ENCODE results near the gene ASCL1.
A peak's percentile ranks its signal among the peaks of the same experiment; 100 is the strongest.

Gene ASCL1

DNA sequence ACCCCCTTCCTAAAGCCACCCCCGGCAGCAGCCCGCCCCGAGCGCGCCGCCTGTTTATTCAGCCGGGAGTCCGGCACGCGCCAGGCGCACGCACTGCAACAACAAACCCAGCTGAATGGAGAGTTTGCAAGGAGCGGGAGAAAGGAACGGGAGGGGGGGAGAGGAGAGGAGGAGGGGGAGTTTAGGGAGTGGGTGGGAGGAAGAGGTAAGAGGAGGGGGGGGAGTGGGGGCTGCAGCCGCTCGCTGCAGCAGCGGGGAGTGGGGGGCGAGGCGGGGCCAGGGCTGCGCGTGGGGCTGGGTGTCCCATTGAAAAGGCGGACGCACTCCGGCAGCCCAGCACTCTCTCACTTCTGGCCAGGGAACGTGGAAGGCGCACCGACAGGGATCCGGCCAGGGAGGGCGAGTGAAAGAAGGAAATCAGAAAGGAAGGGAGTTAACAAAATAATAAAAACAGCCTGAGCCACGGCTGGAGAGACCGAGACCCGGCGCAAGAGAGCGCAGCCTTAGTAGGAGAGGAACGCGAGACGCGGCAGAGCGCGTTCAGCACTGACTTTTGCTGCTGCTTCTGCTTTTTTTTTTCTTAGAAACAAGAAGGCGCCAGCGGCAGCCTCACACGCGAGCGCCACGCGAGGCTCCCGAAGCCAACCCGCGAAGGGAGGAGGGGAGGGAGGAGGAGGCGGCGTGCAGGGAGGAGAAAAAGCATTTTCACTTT is at the start of gene ASCL1:
ASCL1 (plus strand) TSS at position 336 of the 712 bp plus-strand sequence. CDS start 571 bp downstream, outside the sequence.
- no peak for DNase-seq (ENCODE audit: extremely low read depth in 1 of 2, low read depth in 1 of 2)

DNA sequence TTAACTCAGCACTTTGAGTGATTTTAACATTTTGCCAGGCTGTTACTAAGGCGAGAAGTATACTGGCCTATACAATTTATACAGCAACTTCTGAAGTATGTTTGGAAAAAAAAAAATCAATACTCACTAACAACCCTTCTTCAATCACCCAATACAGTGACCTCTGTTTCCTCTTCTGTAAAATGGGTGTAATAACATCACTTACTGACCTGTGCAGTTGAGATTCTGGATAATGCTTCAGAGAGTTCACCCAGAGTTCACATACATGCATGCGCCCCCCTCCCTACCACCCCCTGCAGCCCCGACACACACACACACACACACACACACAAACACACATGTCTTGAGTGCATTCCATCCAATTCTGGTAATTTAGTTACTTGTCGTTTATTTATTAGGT is 49.6 kb upstream of the ASCL1 start:
- DNase-seq (ENCODE audit: extremely low read depth in 1 of 2, low read depth in 1 of 2): no peak

DNA sequence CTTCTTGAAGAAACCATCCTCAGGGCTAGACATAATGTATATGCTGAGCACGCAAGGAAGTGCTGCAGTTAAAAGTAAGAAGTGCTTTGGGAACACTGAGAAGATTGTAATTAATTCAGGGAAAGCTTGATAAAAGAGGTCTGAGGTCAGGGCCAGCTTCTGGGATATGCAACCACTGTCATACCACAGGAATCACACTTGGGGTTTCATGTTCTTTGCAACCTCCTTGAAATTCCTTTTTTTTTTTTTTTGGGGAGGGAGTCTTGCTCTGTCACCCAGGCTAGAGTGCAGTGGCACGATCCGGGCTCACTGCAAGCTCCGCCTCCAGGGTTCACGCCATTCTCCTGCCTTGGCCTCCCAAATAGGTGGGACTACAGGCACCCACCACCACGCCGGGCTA is 47.3 kb upstream of the ASCL1 start:
- no peak for DNase-seq (ENCODE audit: extremely low read depth in 1 of 2, low read depth in 1 of 2)

DNA sequence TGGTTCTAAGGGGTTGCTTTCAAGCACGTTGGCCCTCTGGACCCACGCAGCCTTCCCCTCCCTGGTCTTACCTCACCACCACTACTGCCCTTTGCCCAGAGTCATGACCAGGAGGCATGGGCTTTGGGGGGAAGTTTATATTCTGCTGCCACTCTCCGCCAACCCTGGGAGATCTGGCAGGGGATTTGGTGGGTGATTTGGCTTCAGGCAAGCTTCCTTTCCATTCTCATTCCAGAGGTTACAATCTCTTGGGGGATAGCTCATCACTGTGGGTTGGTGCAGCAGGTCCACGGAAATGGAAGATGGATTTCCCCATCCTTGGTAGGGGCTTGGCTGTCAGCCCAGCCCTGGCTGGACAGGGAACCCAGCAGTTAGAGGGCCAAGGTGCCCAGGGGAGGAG is 46.7 kb upstream of the ASCL1 start:
- DNase-seq (ENCODE audit: extremely low read depth in 1 of 2, low read depth in 1 of 2): no peak

DNA sequence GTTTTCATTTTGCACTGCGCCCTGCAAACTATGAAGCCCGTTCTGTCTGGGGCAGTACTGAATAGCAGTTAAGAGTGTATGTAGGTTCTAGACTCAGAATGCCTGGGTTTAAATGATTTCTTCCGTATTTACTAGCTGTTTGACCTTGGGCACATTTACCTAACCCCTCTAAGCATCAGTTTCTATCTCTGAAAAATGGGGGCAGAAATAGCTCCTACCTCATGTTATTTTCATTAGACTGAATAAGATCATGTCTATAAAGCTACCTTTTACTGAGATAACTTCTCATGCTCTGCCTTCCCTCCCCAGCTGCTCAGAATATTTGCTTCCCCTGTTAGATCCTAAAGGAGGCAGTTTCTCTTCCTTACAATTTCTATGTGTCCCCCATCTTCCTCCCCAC is 46.2 kb upstream of the ASCL1 start:
- no peak for DNase-seq (ENCODE audit: extremely low read depth in 1 of 2, low read depth in 1 of 2)

DNA sequence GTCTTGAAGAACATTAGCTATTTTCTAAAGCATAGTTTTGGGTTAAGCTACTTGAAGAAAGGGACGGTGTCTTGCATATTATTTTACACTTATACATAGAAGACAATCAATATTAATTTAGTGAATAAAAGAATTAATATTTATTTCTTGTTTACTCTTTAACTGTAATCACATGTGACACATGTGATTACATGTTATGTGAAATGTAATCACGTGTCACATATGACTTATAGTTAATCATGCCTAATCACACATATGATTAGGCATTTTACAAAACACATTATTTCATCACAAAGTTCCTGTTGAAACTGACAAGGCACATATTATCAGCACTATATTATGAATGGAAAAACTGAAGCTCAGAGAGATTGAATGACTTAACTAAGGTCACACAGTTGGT is 45.2 kb upstream of the ASCL1 start:
- no peak for DNase-seq (ENCODE audit: extremely low read depth in 1 of 2, low read depth in 1 of 2)

DNA sequence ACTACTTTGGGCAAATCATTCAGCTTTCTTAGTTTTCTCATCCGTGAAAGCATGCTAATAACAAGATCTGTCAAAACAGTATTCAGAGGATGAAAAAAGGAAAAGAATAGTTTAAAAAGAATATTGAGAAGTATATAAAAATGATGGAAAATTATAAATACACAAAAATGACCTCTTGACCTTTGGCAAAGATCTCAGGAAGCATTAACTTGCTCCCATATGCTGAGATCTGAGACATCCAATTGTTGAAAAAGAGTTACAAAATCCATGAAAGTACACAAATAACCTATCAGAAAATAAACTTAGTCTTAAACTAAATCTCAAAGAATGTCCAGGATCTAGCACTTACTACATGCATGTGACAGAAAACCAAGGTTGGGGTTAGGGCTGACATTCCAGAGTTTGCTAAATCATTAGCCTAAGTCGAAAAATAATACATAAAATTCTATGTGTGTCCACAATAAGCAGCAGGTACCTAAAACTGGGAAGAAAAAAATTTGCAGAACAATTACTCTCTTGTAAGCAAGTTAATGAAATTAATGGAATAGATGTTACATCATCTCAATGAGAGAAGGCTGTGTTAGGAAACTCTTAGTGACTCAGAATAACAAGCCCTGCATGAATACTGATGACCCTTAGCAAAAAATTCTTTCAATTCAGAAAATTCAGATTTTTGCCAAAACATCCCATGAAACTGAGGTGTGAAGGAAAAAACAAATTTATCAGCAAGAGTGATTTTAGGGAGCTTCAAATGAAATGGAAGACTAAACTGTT is 43.8 kb upstream of the ASCL1 start:
- DNase-seq (ENCODE audit: extremely low read depth in 1 of 2, low read depth in 1 of 2): no peak

DNA sequence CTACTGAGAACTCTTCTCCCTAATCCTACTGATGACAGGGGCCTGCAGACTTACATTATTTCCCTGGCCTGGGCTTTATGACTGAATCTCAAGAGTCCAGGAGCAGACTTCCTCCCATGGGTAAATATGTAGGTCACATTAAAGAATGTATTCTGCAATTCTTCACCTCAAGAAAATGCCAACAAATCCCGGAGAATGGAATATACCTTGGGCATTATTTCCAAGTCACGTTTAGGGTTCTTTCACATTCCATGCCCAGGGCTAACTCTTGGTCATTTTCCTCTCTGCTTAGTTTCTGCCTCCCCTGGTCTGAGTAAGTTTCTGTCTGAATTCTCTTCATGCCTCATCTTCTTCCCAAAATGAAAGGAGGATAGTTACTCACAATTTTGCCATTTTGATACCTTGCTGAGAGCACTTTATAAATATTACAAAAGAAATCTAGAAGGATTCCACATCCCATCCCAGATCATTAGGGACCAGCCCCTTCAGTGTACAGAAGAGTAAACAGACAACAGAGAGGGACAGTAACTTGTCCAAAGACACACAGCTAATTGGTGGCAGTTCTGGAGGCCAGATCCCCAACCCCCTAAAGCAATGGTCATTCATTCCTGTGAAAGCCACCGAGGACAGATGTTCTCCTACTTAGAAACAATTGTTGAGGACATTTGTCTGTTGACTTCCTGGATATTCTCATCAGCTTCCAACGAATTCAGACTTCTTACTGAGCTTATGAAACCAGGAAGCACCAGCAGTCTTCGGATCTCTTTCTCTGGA is 41.0 kb upstream of the ASCL1 start:
- DNase-seq (ENCODE audit: extremely low read depth in 1 of 2, low read depth in 1 of 2): no peak

DNA sequence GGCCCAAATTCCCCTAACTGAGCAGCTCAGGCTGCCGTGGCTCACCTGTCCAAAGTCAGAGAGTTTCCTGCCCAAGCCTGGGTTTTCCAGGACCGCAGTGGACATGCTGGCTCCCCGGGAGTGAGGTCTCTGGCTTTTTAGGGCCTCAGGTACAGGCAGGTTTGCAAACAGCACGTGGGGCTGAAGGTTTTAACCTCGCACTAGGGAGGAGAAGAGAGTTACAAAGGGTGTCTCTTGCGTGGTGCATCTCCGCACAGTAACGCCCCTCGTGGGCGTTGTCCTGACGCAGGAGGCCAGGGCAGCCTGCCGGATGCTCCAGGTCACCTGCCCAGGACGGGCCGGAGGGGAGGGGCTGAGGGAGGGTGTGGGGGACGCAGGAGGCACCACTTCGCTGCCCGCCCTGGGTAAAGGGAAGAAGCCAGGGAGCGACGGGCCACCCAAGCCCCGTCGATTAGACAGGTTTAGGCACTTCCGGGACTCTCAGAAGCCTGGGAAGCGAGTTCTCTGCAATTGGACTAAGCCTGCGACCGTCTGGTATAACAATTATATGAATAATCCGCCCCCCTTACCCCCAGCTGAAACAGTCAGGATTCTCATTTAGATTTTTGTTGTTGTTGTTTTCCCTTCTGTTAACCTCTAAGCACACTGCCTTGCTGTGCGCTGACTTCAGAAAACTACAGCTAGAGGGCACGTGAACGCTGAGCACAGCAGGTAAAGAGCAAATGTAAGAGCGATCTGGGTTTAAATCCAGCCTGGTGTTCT is 40.3 kb upstream of the ASCL1 start, which contains the start of gene PAH:
PAH (minus strand) TSS at position 219 of the 762 bp plus-strand sequence; CDS start at position 105, 114 bp downstream.
- DNase-seq (ENCODE audit: extremely low read depth in 1 of 2, low read depth in 1 of 2): no peak

DNA sequence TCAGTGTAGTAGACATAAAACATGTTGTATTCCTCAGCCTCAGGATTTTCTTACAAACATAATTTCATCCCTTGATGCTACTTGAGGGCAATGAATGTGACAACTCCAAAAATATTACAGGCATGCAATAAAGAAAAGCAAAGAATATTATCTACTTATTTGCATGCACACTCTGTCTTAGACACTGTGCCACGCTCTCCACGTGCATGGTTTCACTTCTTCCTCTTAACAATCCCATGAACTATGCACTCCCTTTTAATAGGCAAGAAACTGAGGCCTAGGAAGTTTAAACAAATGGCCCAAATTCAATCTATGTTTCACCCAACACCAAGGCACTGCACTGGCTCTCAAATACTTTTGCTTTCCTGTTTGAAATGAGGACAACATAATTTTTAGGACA is 38.6 kb upstream of the ASCL1 start:
- no peak for DNase-seq (ENCODE audit: extremely low read depth in 1 of 2, low read depth in 1 of 2)

DNA sequence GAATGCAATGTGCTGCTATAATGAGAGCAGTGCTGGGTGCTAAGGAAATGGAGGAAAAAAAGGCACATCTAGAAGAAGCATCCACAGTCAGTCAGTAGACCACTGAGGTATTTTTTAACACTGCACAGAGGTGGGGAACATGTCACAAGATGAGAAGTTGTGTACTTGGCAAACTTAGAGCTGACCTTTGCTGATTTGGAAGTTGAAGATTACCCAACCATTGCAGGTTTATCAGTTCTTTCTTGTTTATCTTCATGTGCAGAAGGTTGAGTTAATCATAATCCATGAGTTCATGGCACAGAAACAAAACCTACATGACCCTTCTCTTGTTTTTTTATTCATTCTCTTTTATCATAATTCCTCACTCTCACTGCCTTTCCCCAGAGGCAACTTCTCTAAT is 37.2 kb upstream of the ASCL1 start:
- no peak for DNase-seq (ENCODE audit: extremely low read depth in 1 of 2, low read depth in 1 of 2)

DNA sequence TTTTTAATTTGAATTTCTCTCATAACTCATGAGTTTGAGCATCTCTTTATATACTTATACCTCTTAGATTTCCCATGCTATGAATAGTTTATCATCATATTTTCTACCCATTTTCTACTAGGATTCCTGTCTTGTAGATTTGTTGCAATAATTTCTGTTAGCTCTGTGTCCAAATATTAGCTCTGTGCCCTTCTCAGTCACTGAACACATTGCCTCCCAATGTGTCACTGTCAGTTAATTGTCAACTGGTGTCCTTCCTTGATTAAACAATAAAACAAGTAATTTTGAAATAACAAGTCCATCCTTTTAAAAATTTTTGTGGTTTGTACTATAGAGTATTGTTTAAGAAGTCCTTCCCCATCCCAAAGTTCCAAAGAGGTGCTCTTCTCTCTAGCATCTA is 36.2 kb upstream of the ASCL1 start:
- DNase-seq (ENCODE audit: extremely low read depth in 1 of 2, low read depth in 1 of 2): no peak

DNA sequence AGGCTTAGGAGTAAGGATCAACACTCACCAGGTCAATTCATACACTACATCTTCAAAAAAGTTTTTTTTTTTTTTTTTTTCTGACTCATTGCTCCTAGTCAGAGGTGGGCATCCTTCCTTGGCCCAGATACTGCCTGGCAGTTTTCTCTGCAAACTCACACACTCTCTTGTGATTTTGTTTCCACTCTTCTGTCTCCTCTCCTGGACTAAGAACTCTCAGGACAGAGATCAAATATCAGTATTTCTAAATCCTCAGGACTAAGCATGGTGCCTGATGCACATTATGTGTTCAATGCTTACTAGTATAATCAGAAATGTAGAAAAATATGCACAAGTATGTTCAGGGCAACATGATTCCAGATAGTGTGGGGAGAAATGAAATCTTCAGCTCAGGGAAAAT is 30.3 kb upstream of the ASCL1 start:
- DNase-seq (ENCODE audit: extremely low read depth in 1 of 2, low read depth in 1 of 2): no peak

DNA sequence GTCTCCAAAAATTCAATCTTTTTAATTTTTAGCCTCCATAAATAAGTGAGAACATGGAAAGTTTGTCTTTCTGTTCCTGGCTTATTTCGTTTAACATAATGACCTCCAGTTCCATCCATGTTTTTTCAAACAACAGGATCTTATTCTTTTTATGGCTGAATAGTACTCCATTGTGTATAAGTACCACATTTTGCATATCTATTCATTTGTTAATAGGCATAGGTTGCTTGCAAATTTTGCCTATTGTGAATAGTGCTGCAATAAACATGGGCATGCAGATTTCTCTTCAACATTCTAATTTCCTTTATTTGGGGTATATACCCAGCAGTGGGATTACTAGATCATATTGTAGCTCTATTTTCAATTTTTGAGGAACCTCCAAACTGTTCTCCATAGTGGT is 24.3 kb upstream of the ASCL1 start:
- no peak for DNase-seq (ENCODE audit: extremely low read depth in 1 of 2, low read depth in 1 of 2)

DNA sequence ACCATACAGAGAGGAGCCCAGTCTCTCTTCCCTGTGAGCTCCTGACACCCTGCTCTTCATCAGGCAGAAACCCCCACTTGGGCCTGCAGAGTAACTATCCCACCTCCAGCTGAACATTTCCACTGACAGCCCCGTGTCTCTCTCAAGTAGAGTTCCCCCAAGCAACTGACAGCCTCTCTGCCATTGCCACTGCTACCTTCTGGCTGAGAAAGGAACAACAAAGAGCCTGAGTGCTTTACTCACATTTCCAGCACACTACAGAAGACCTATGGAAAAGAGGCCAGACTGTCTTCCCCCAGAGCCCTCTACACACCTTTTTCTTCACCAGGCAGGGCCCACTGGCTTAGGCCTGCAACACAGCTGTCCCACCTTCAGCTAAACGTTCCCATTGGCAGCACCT is 18.4 kb upstream of the ASCL1 start:
- DNase-seq (ENCODE audit: extremely low read depth in 1 of 2, low read depth in 1 of 2): no peak

DNA sequence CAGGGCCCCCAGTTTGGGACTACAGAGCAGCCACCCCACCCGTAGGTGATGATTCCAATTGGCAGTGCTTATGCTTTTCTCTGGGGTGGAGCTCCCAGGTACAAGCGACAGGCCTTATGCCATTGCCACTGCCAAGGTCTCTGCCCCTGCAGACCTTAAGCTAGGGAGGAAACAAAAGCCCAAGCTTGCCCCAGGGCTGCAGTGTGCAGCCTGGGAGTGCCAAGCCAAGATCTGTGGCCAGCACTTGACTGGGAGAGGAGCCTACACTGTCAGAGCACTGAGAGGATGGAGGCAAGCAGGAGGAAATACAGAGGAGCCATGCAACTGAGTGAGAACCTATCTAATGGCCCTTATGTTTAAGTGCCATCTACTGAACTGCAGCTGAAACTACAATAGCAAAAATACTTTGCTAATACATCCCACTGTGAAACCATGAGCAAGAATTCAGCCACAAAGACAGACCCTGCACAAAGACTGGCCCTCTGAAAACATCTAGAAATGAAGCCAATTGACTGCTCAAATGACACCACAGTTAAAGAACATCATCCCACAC is 17.7 kb upstream of the ASCL1 start:
- no peak for DNase-seq (ENCODE audit: extremely low read depth in 1 of 2, low read depth in 1 of 2)

DNA sequence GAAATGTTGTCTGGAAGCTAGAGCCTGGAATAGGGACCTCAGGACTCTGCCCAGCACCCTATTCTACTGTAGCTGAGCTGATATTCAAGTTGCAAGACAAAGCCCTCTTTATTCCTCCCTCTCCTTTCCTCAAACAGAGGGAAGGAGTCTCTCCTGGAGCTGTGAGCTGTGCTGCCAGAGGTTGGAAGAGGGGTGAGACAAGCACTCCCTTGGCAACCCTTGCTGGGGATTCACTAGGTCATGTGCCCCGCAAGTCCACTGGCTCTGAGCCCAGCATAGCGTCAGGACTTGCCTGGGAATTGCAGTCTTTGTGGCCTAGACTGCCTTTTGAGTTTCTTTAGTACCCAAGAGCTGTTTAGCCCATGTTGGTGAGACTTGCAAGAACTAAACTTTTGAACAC is 11.4 kb upstream of the ASCL1 start:
- no peak for DNase-seq (ENCODE audit: extremely low read depth in 1 of 2, low read depth in 1 of 2)

DNA sequence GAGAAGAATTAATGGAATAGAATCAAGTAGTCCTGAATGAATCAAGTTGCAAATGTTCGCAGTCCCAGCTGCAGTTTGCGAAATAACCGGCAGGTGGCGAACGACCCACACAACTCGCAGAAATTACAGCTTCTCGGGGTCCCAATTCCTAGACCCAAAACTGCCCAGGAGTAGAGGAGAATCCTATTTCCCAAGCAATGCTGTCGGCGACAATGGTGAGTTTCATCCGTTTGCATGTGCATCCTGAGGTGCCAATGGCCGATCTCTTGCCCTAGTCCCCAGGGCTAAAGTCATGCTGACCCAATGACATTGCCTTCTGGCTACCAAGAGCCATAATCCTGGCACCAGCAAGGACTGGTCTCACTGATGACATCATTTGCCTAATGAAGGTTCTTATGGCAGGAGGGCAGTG is 8.5 kb upstream of the ASCL1 start:
- peak in 1 of 2 donors; percentile 39 for DNase-seq (ENCODE audit: extremely low read depth in 1 of 2, low read depth in 1 of 2)

DNA sequence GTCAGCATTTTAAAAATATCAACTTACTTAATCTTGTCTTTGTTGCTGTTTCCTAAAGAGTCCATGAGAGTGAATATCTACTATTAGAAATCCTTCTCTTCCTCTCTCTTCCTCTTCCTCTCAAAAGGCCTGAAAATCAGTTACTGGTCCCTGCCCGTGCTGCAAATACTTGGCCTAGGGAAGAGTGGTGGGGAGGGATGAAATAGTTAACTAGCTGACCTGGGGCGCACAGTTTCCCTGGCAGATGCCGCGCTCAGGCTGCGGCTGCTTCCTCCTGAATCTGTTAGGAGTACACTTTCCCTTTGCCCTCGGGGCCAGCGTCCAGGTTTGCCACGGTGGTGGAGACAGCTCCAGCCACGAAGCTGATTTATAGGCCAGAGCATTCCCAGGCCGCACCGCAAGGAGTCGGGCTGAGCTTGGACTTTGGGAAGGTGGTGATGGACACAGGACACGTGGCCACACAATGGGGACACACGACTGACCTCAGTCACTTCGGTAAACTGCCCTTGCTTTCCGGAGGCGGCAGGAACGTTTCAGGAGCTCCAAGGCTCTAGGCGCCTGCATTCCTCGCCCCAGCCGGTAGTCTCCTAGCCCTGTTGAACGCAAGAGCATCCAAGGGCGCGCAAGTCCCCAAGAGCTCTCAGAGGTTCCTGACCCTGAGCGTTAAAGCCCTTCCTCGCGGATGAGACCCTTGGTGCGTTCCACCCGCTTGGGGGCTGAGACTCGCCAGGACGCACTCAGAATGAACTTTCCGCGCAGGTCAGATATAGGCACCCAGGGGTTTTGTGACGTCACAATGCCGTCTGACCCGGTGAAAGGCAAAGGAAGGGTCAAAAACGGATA is 7.1 kb upstream of the ASCL1 start:
- DNase-seq (ENCODE audit: extremely low read depth in 1 of 2, low read depth in 1 of 2): no peak

All from activated CD8-positive, alpha-beta memory T cell treated with anti-CD3 and anti-CD28 coated beads for 1 hour (primary cell).